Mesenchymal stem cell (in vitro differentiated cells and primary cell): ENCODE results near the gene NSFL1C.

Source experiments
- DNase-seq: peaks from one replicate; pipeline ENCODE4 v3.0.0-alpha.2; 2013
- H2AFZ ChIP-seq: one replicate; pipeline ENCODE4 v1.6.1; 2013; ENCODE audit warnings: low read depth, mild to moderate bottlenecking, control low read depth, inconsistent platforms, low read length, moderate library complexity
- H2AK5ac ChIP-seq: 2 replicates; pipeline ENCODE4 v1.6.1; 2013; ENCODE audit warnings: low read length, moderate library complexity, mild to moderate bottlenecking, inconsistent platforms; ENCODE audit not compliant: severe bottlenecking
- H2BK120ac ChIP-seq: one replicate; pipeline ENCODE4 v1.6.1; 2013; ENCODE audit warnings: low read depth, mild to moderate bottlenecking, inconsistent platforms, low read length, moderate library complexity
- H2BK12ac ChIP-seq, 2 experiments: one replicate each; pipeline ENCODE4 v1.6.1; 2013; ENCODE audit warnings: inconsistent platforms in 2 of 2, low read length in 2 of 2, mild to moderate bottlenecking in 2 of 2, moderate library complexity in 2 of 2, control low read depth in 1 of 2
- H2BK15ac ChIP-seq: one replicate; pipeline ENCODE4 v1.6.1; 2013; ENCODE audit warnings: mild to moderate bottlenecking, low read depth, inconsistent platforms; ENCODE audit not compliant: poor library complexity, severe bottlenecking
- H2BK5ac ChIP-seq: 2 replicates; pipeline ENCODE4 v1.6.1; 2013; ENCODE audit warnings: low read depth, mild to moderate bottlenecking, low read length, control low read depth, inconsistent platforms; ENCODE audit not compliant: poor library complexity, severe bottlenecking
- H3K14ac ChIP-seq, 2 experiments: one replicate each; pipeline ENCODE4 v1.6.1; 2013; ENCODE audit warnings: inconsistent platforms in 2 of 2, low read length in 2 of 2, control low read depth in 1 of 2, mild to moderate bottlenecking in 1 of 2, moderate library complexity in 1 of 2
- H3K18ac ChIP-seq, 2 experiments: one replicate each; pipeline ENCODE4 v1.6.1; 2013; ENCODE audit warnings: inconsistent platforms in 2 of 2, low read length in 2 of 2, control low read depth in 1 of 2, low read depth in 1 of 2, mild to moderate bottlenecking in 1 of 2
- H3K23ac ChIP-seq, 2 experiments: one replicate each; pipeline ENCODE4 v1.6.1; 2013; ENCODE audit warnings: inconsistent platforms in 2 of 2, low read length in 2 of 2, mild to moderate bottlenecking in 2 of 2, moderate library complexity in 2 of 2, control low read depth in 1 of 2
- H3K27ac ChIP-seq: 2 replicates; pipeline ENCODE4 v1.5.1; 2013; ENCODE audit warnings: mild to moderate bottlenecking, moderate library complexity, low read length, control low read depth, inconsistent platforms; ENCODE audit not compliant: poor library complexity, severe bottlenecking
- H3K27me3 ChIP-seq, 2 experiments: 2 replicates each; pipeline versions ENCODE4 v1.6.1 to v1.7.0; 2013; ENCODE audit warnings: low read length in 2 of 2, mild to moderate bottlenecking in 2 of 2, moderate library complexity in 2 of 2, control low read depth in 1 of 2, inconsistent platforms in 1 of 2; ENCODE audit not compliant: control insufficient read depth in 1 of 2, insufficient read depth in 1 of 2
- H3K36me3 ChIP-seq, 2 experiments: 2 replicates each; pipeline versions ENCODE4 v1.6.1 to v1.7.0; 2013; ENCODE audit warnings: low read length in 2 of 2, control low read depth in 1 of 2, inconsistent platforms in 1 of 2, low read depth in 1 of 2, mild to moderate bottlenecking in 1 of 2; ENCODE audit not compliant: insufficient read depth in 2 of 2, control insufficient read depth in 1 of 2
- H3K4ac ChIP-seq, 2 experiments: one replicate each; pipeline ENCODE4 v1.6.1; 2013; ENCODE audit warnings: inconsistent platforms in 2 of 2, low read length in 2 of 2, mild to moderate bottlenecking in 2 of 2, moderate library complexity in 2 of 2, control low read depth in 1 of 2, low read depth in 1 of 2
- H3K4me1 ChIP-seq: 2 replicates; pipeline ENCODE4 v1.6.1; 2013; ENCODE audit warnings: low read depth, low read length, control low read depth; ENCODE audit not compliant: control insufficient read depth, insufficient read depth
- H3K4me2 ChIP-seq: 2 replicates; pipeline ENCODE4 v1.6.1; 2013; ENCODE audit warnings: low read length, mild to moderate bottlenecking, inconsistent platforms; ENCODE audit not compliant: poor library complexity, severe bottlenecking
- H3K4me3 ChIP-seq, 2 experiments: 2 replicates each; pipeline versions ENCODE4 v1.5.1 to v1.7.0; 2013; ENCODE audit warnings: low read length in 2 of 2, mild to moderate bottlenecking in 2 of 2, control low read depth in 1 of 2, low read depth in 1 of 2; ENCODE audit not compliant: insufficient read depth in 1 of 2
- H3K79me1 ChIP-seq: replicated peaks from 2 replicates; pipeline ENCODE4 v1.6.1; 2013; ENCODE audit warnings: mild to moderate bottlenecking, control low read depth, low read length, inconsistent platforms; ENCODE audit not compliant: poor library complexity, severe bottlenecking
- H3K9ac ChIP-seq: 2 replicates; pipeline ENCODE4 v1.7.0; 2013; ENCODE audit warnings: mild to moderate bottlenecking, low read length, moderate library complexity
- H3K9me3 ChIP-seq: 2 replicates; pipeline ENCODE4 v1.7.0; 2013; ENCODE audit warnings: mild to moderate bottlenecking, low read length; ENCODE audit not compliant: control insufficient read depth
- H4K8ac ChIP-seq: one replicate; pipeline ENCODE4 v1.6.1; 2013; ENCODE audit warnings: inconsistent platforms, mild to moderate bottlenecking, low read length, moderate library complexity
- H4K91ac ChIP-seq: one replicate; pipeline ENCODE4 v1.6.1; 2013; ENCODE audit warnings: mild to moderate bottlenecking, low read length, inconsistent platforms
- WGBS: methylation state at CpG from one replicate; pipeline ENCODE4 v1.1.7; 2013; ENCODE audit warnings: mixed read lengths; 5-methylcytosine and 5-hydroxymethylcytosine counted together

Gene NSFL1C

GRCh38 chr20:1393507-1393882 lies 73.2 kb downstream of the NSFL1C start:
- peak overlapping the region; percentile 52 for H4K91ac ChIP-seq
- H3K27me3 ChIP-seq: peaks cover 3 to 19% of the 10 kb centered on the region in 2 experiments
- H3K4me3 ChIP-seq: peak overlapping the region in 1 of 2 experiments; percentile 89
- no peak overlapping the region for H2BK5ac ChIP-seq
- peak overlapping the region in 1 of 2 experiments; percentile 87 for H3K18ac ChIP-seq
- peak overlapping the region; percentile 24 to 63 for H3K4ac ChIP-seq
- H3K14ac ChIP-seq: no peak overlapping the region
- WGBS: 86% methylated on average over 7 of the region's 7 CpGs
- peaks cover 22% of the 10 kb centered on the region for H3K4me1 ChIP-seq
- H3K9me3 ChIP-seq: no peaks in the 10 kb centered on the region
- H2BK12ac ChIP-seq: peak overlapping the region in 1 of 2 experiments; percentile 26
- peak overlapping the region; percentile 25 for H2AK5ac ChIP-seq
- H3K27ac ChIP-seq: no peak overlapping the region
- H2AFZ ChIP-seq: no peak overlapping the region
- no peak for DNase-seq
- no peak overlapping the region for H2BK15ac ChIP-seq
- H3K36me3 ChIP-seq: peaks cover 6 to 7% of the 10 kb centered on the region in 2 experiments
- H3K79me1 ChIP-seq: no peaks in the 10 kb centered on the region
- H3K4me2 ChIP-seq: peak overlapping the region; percentile 90
- H3K23ac ChIP-seq: no peak overlapping the region
- no peak overlapping the region for H2BK120ac ChIP-seq
- H4K8ac ChIP-seq: peak overlapping the region; percentile 14
- peak overlapping the region; percentile 86 for H3K9ac ChIP-seq

GRCh38 chr20:1392693-1393506 lies 73.7 kb downstream of the NSFL1C start, which contains the start of gene FKBP1A:
Gene FKBP1A, minus strand, starts transcription at chr20:1393054. Its CDS starts 56 bp downstream, at chr20:1392998.
- H3K4me1 ChIP-seq: peaks cover 23% of the 10 kb centered on the region
- no peaks in the 10 kb centered on the region for H3K9me3 ChIP-seq
- peak within 1 kb of the TSS; percentile 86 for H3K9ac ChIP-seq
- peak within 1 kb of the TSS; percentile 88 to 89 for H3K4me3 ChIP-seq
- H3K27me3 ChIP-seq: peaks cover 3 to 19% of the 10 kb centered on the region in 2 experiments
- peak within 1 kb of the TSS in 1 of 2 experiments; percentile 87 for H3K23ac ChIP-seq
- DNase-seq: peak; percentile 90
- peak within 1 kb of the TSS; percentile 90 for H3K4me2 ChIP-seq
- H4K8ac ChIP-seq: peak within 1 kb of the TSS; percentile 66
- no peak within 1 kb of the TSS for H2BK5ac ChIP-seq
- peak within 1 kb of the TSS; percentile 61 to 87 for H3K18ac ChIP-seq
- H2AK5ac ChIP-seq: peak within 1 kb of the TSS; percentile 25
- under 1% methylated on average over 77 of the region's 79 CpGs for WGBS
- peaks cover 6 to 7% of the 10 kb centered on the region in 2 experiments for H3K36me3 ChIP-seq
- H2BK120ac ChIP-seq: peak within 1 kb of the TSS; percentile 81
- H3K14ac ChIP-seq: peak within 1 kb of the TSS in 1 of 2 experiments; percentile 78
- H4K91ac ChIP-seq: peak within 1 kb of the TSS; percentile 71
- peak within 1 kb of the TSS; percentile 7 for H2AFZ ChIP-seq
- H2BK15ac ChIP-seq: peak within 1 kb of the TSS; percentile 44
- H3K4ac ChIP-seq: peak within 1 kb of the TSS; percentile 46 to 90
- peak within 1 kb of the TSS in 1 of 2 experiments; percentile 80 for H2BK12ac ChIP-seq
- H3K27ac ChIP-seq: peak within 1 kb of the TSS; percentile 80
- H3K79me1 ChIP-seq: no peaks in the 10 kb centered on the region

GRCh38 chr20:1392443-1392692 lies 74.3 kb downstream of the NSFL1C start:
- Histone ChIP-seq H4K8ac (peak overlapping the region; percentile 12), H2AFZ (no peak overlapping the region), H3K23ac (peak overlapping the region in 1 of 2 experiments; percentile 87), H3K27me3 (peaks cover 3 to 19% of the 10 kb centered on the region in 2 experiments), H3K9ac (peak overlapping the region; percentile 86), H3K79me1 (peaks cover 2% of the 10 kb centered on the region), H3K36me3 (peaks cover 6 to 7% of the 10 kb centered on the region in 2 experiments), H3K4me1 (peaks cover 25% of the 10 kb centered on the region), H3K27ac (no peak overlapping the region), H4K91ac (peak overlapping the region; percentile 71), H3K9me3 (no peaks in the 10 kb centered on the region), H2BK5ac (no peak overlapping the region), H2BK12ac (peak overlapping the region in 1 of 2 experiments; percentile 51), H3K4me2 (peak overlapping the region; percentile 90), H3K4ac (peak overlapping the region; percentile 46 to 90), H2AK5ac (no peak overlapping the region), H2BK120ac (peak overlapping the region; percentile 81), H3K18ac (peak overlapping the region; percentile 61 to 73), H3K4me3 (peak overlapping the region; percentile 88 to 89), H3K14ac (peak overlapping the region in 1 of 2 experiments; percentile 78), H2BK15ac (peak overlapping the region; percentile 44)
- WGBS: under 1% methylated on average over 13 of the region's 13 CpGs
- DNase-seq: no peak
